ENCODE results near the gene PTCSC3.

DNA sequence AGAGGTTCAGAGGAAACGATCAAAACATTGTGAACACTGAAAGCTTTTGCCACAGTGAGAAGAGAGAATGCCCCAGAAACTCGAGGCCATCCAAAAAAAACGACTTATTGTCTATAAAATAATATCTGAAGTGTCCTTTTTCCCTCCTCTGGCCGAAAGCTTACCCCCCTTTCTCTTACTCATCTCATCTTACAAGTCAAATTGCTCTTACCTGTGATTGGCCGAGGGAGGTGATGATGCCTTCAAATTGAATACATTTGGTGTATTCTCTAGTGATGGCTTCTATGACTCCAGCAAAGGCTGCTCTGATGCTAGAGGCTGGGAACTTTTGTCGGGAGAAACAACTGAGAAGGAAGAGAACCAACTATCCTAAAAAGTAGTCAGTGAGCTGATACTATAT, 90.7 kb downstream of the PTCSC3 start:
- TF ChIP-seq, protein P1, sequence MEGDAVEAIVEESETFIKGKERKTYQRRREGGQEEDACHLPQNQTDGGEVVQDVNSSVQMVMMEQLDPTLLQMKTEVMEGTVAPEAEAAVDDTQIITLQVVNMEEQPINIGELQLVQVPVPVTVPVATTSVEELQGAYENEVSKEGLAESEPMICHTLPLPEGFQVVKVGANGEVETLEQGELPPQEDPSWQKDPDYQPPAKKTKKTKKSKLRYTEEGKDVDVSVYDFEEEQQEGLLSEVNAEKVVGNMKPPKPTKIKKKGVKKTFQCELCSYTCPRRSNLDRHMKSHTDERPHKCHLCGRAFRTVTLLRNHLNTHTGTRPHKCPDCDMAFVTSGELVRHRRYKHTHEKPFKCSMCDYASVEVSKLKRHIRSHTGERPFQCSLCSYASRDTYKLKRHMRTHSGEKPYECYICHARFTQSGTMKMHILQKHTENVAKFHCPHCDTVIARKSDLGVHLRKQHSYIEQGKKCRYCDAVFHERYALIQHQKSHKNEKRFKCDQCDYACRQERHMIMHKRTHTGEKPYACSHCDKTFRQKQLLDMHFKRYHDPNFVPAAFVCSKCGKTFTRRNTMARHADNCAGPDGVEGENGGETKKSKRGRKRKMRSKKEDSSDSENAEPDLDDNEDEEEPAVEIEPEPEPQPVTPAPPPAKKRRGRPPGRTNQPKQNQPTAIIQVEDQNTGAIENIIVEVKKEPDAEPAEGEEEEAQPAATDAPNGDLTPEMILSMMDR (conservative IDR thresholded peaks at IDR 0.05; ENCODE audit: low read depth, low read length) = no peak
- TF ChIP-seq EZH2 (IDR thresholded peaks at IDR 0.05; ENCODE audit: borderline replicate concordance, low read depth, low read length, poor library complexity, severe bottlenecking) = no peak

Measured in A673 (cell line).